Ectodermal cell (in vitro differentiated cells): ENCODE data around the gene ITPR2.

Experiments used
- H3K27ac ChIP-seq: 2 replicates; pipeline ENCODE4 v1.7.0; 2013; ENCODE audit warnings: mild to moderate bottlenecking, low read depth, low read length; ENCODE audit not compliant: insufficient read depth, poor library complexity, severe bottlenecking
- H3K27me3 ChIP-seq: 2 replicates; pipeline ENCODE4 v1.7.0; 2013; ENCODE audit warnings: mild to moderate bottlenecking, low read length; ENCODE audit not compliant: insufficient read depth, control insufficient read depth, poor library complexity, severe bottlenecking
- H3K36me3 ChIP-seq: one replicate; pipeline ENCODE4 v1.7.0; 2013; ENCODE audit warnings: low read length; ENCODE audit not compliant: control insufficient read depth, insufficient read depth
- H3K4me1 ChIP-seq: one replicate; pipeline ENCODE4 v1.7.0; 2013; ENCODE audit warnings: low read length; ENCODE audit not compliant: control insufficient read depth, insufficient read depth
- H3K4me3 ChIP-seq: 2 replicates; pipeline ENCODE4 v1.7.0; 2013; ENCODE audit warnings: low read depth, low read length, control low read depth; ENCODE audit not compliant: insufficient read depth
- H3K9me3 ChIP-seq: 2 replicates; pipeline ENCODE4 v1.7.0; 2013; ENCODE audit warnings: mild to moderate bottlenecking, low read length, moderate library complexity; ENCODE audit not compliant: control insufficient read depth
- WGBS, 2 experiments: methylation state at CpG; one replicate each; pipeline ENCODE4 v1.1.7; 2013; ENCODE audit warnings: missing lambda C conversion rate in 2 of 2; 5-methylcytosine and 5-hydroxymethylcytosine counted together

The ITPR2 gene

GRCh38 chr12:26339976-26340375 lies 493.0 kb downstream of the ITPR2 start:
- Histone ChIP-seq H3K4me3 (no peak overlapping the region), H3K36me3 (no peaks in the 10 kb centered on the region), H3K27ac (no peak overlapping the region), H3K4me1 (peaks cover 14% of the 10 kb centered on the region), H3K9me3 (no peaks in the 10 kb centered on the region), H3K27me3 (no peaks in the 10 kb centered on the region)
- WGBS, 2 experiments = 95 to 96% methylated on average over 12 of the region's 13 CpGs

DNA sequence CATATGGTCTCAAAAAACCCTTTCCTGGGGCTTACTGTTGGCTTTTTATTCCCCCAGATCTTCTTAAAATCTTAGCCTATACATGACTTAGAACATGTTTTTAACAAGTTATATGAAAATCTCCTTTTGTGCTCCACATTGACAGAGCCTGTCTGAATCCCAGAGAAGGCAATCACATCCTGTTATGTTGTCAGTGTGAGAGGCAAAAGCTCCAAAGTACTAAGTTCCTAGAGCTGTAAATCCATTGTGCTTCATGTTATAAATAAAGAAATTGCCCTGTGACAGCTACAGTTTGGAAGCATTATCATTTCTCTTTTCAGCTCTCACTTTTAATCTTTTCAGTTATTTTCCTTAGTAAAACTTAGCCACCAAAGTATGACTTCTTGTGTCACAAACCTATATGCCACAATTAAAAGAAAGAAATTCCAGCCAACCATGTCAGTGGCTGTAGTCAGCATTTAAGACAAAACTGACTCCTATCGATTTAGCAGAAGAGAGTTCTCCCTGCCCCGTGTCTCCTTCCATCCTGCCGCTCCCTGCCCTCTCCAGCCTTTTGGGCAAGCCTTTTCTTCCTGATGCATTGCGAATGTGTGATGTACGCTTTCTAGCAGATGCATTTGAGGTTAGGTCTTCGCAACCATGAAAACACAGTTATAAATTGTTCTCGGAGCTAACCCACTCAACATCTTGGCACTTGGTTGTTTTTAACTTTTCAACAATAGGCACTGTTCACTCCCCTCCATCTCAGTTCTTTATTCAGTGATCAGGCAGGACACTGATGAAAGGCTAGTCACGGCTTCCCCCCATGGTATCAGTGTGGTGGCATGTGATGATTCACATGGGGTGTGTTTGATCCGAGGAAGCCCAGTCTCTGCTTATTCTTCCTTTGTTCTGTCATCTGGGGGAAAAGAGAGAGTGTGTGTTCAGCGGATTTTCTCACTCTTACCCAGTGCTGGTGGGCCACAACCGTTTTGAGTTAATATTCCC lies 494.1 kb downstream of the ITPR2 start:
- Histone ChIP-seq H3K36me3 (no peaks in the 10 kb centered on the region), H3K4me1 (peaks cover 14% of the 10 kb centered on the region), H3K9me3 (no peaks in the 10 kb centered on the region), H3K27ac (no peak overlapping the region), H3K27me3 (no peaks in the 10 kb centered on the region), H3K4me3 (no peak overlapping the region)
- WGBS, 2 experiments = 81 to 82% methylated on average over 9 of the region's 11 CpGs

- Histone ChIP-seq H3K4me3 (no peak overlapping the region), H3K9me3 (no peaks in the 10 kb centered on the region), H3K27ac (no peak overlapping the region), H3K4me1 (peaks cover 3% of the 10 kb centered on the region), H3K36me3 (no peaks in the 10 kb centered on the region), H3K27me3 (no peaks in the 10 kb centered on the region)
- WGBS, 2 experiments = 94 to 96% methylated on average over 6 of the region's 6 CpGs
Observed at GRCh38 chr12:26335651-26336050, 497.3 kb downstream of the ITPR2 start.

DNA sequence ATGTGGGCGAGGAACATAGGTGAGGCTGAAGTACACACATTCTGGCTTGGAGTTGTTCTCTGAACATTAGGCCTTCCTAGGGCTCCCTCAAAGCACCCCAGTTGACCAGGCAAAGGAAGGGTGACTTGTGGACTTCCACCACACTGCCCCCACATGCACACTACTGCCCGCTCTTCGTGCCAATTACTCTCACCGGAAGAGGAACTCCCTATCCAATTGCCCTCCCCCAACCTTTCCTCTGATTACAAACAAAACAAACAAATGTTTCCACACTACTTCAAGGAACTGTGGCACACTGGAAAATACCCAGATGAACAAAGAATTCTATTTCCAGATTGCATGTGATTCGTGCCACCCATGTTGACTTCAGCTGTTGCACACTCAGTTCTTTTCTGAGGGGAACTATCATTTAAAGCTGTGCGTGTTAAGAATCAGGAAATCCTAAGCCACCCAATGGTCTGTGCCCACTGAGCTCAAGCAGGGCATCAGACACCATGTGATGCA lies 498.3 kb downstream of the ITPR2 start:
- Histone ChIP-seq H3K4me3 (no peak overlapping the region), H3K27ac (no peak overlapping the region), H3K4me1 (peaks cover 3% of the 10 kb centered on the region), H3K9me3 (no peaks in the 10 kb centered on the region), H3K36me3 (no peaks in the 10 kb centered on the region), H3K27me3 (no peaks in the 10 kb centered on the region)
- WGBS, 2 experiments = 91 to 96% methylated on average over 6 of the region's 6 CpGs

DNA sequence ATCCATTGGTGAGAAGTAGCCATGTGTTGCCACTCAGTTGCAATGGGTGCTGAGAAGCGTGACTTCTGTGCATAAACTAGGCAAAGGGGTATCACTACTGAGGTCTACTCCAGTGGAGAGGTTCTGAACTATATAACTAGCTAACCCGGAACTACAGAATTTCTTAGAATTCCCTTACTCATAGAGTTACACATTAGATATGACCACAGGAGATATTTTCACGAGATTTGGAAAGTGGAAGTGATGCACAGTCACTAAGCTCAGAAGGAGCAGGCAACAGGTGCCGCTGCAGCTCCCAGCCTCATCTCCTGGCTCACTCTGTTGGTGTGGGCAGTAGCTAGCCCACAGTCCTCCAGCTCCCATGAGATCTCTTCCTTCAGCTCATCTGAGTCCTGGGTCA lies 501.0 kb downstream of the ITPR2 start:
- no peak overlapping the region for H3K4me3 ChIP-seq
- no peaks in the 10 kb centered on the region for H3K4me1 ChIP-seq
- 88 to 95% methylated on average over 3 to 4 of the region's 4 CpGs for WGBS, 2 experiments
- no peaks in the 10 kb centered on the region for H3K27me3 ChIP-seq
- no peaks in the 10 kb centered on the region for H3K36me3 ChIP-seq
- no peak overlapping the region for H3K27ac ChIP-seq
- H3K9me3 ChIP-seq = no peaks in the 10 kb centered on the region

DNA sequence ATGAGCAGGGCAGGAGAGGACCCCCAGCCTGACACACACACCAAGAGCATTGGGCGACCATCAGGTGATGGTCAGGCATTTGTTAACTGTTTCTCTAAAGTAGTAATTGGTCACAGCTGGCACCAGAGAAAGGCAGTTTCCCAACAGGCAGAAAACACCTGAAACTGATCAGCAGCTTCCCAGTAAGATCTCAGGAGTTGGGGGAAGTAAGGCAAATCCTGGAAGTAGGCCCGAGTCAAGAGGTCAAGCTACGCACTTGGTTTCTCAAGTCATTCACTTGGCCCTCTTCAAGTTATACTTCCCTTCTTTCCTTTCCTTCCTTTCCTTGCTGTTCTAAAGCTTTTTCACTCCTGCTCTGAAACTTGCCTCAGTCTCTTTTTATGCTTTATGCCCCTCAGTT lies 501.9 kb downstream of the ITPR2 start:
- Histone ChIP-seq H3K4me1 (no peaks in the 10 kb centered on the region), H3K27ac (no peak overlapping the region), H3K36me3 (no peaks in the 10 kb centered on the region), H3K4me3 (no peak overlapping the region), H3K27me3 (no peaks in the 10 kb centered on the region), H3K9me3 (no peaks in the 10 kb centered on the region)
- 93 to 94% methylated on average over 3 of the region's 3 CpGs for WGBS, 2 experiments

GRCh38 chr12:26327975-26328644 lies 504.9 kb downstream of the ITPR2 start:
- no peaks in the 10 kb centered on the region for H3K4me1 ChIP-seq
- H3K27ac ChIP-seq = no peak overlapping the region
- WGBS, 2 experiments = 77 to 80% methylated on average over 4 of the region's 4 CpGs
- no peak overlapping the region for H3K4me3 ChIP-seq
- no peaks in the 10 kb centered on the region for H3K36me3 ChIP-seq
- H3K27me3 ChIP-seq = no peaks in the 10 kb centered on the region
- H3K9me3 ChIP-seq = no peaks in the 10 kb centered on the region

- WGBS, 2 experiments = 93 to 94% methylated on average over 2 of the region's 2 CpGs
- H3K9me3 ChIP-seq = no peaks in the 10 kb centered on the region
- no peaks in the 10 kb centered on the region for H3K4me1 ChIP-seq
Observed at GRCh38 chr12:26323673-26324072, 509.3 kb downstream of the ITPR2 start.

DNA sequence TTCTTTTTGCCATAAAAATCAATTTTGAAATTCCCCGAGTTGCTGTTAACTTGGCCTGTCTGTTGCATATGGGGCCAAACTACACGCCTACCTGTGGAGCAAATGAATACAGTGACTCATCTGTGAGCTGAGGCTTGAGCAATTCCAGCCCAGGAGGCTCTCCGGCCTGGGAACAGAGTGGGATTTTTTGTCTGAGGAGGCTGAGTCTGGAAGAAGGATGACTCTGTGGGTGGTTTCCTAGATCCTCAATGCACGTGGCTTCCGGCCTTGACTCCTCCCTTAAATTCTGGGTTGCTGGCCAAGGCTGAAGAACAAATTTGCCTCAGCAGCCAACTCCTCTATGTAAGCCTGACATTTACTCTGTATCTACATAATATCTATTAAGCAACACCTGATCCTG lies 513.5 kb downstream of the ITPR2 start:
- no peaks in the 10 kb centered on the region for H3K9me3 ChIP-seq
- H3K27ac ChIP-seq = no peak overlapping the region
- H3K27me3 ChIP-seq = no peaks in the 10 kb centered on the region
- WGBS, 2 experiments = 77 to 83% methylated on average over 5 of the region's 5 CpGs
- H3K36me3 ChIP-seq = no peaks in the 10 kb centered on the region
- no peaks in the 10 kb centered on the region for H3K4me1 ChIP-seq
- no peak overlapping the region for H3K4me3 ChIP-seq

More at GRCh38 chr12:26323673-26324072, 509.3 kb downstream of the ITPR2 start:
- no peaks in the 10 kb centered on the region for H3K36me3 ChIP-seq
- no peaks in the 10 kb centered on the region for H3K27me3 ChIP-seq
- H3K4me3 ChIP-seq = no peak overlapping the region
- no peak overlapping the region for H3K27ac ChIP-seq

DNA sequence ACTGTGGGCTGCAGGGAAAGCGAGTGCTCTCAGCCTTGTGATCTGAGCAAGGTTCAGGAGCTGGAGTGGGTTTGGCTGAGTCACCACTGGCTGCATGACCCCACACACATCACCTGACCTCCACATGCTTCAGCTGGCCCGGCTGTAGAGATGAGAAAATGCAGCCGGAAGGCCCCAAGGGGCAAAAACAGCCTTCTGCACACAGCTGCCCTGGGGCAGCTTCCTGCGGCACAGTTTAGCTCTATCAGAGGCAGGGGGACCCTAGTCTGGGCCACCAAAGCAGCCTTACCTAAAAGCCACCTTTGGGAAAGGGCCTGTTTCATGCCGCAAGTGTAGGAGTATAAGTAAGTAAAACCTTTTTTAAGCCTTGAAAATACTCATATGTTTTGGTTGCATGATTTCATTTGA lies 514.3 kb downstream of the ITPR2 start:
- Histone ChIP-seq H3K27me3 (no peaks in the 10 kb centered on the region), H3K27ac (no peak overlapping the region), H3K36me3 (no peaks in the 10 kb centered on the region), H3K4me3 (no peak overlapping the region), H3K9me3 (no peaks in the 10 kb centered on the region), H3K4me1 (no peaks in the 10 kb centered on the region)
- 84 to 89% methylated on average over 5 of the region's 5 CpGs for WGBS, 2 experiments
